ENCODE data around the gene CNPY4.
A peak's percentile ranks its signal among the peaks of the same experiment; 100 is the strongest.

Gene CNPY4

DNA sequence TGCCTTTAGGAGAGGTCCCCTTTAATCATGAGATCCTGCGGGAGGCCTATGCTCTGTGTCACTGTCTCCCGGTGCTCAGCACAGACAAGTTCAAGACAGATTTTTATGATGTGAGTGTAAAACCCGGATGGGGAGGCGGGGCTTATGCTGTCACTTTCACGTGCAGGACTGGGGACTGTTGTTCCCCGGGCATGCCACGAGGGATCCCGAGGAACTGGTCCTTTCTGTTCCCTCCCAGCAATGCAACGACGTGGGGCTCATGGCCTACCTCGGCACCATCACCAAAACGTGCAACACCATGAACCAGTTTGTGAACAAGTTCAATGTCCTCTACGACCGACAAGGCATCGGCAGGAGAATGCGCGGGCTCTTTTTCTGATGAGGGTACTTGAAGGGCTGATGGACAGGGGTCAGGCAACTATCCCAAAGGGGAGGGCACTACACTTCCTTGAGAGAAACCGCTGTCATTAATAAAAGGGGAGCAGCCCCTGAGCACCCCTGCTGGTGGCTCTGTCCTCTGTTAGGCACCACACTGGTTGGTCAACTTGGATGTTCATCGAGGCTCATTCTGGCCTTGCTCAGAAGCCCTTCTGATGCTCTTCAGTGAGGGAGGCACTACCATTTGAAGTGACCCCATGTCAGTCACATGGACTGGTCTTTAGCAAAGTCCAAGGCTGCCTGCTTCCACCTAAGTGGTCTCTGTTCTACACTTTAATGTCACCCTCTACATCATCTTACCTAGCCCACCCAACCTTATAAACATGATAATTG lies 27.8 kb upstream of the CNPY4 start:
- no peak overlapping the region for H3K27ac ChIP-seq (replicated peaks)
- TF ChIP-seq, protein P1, sequence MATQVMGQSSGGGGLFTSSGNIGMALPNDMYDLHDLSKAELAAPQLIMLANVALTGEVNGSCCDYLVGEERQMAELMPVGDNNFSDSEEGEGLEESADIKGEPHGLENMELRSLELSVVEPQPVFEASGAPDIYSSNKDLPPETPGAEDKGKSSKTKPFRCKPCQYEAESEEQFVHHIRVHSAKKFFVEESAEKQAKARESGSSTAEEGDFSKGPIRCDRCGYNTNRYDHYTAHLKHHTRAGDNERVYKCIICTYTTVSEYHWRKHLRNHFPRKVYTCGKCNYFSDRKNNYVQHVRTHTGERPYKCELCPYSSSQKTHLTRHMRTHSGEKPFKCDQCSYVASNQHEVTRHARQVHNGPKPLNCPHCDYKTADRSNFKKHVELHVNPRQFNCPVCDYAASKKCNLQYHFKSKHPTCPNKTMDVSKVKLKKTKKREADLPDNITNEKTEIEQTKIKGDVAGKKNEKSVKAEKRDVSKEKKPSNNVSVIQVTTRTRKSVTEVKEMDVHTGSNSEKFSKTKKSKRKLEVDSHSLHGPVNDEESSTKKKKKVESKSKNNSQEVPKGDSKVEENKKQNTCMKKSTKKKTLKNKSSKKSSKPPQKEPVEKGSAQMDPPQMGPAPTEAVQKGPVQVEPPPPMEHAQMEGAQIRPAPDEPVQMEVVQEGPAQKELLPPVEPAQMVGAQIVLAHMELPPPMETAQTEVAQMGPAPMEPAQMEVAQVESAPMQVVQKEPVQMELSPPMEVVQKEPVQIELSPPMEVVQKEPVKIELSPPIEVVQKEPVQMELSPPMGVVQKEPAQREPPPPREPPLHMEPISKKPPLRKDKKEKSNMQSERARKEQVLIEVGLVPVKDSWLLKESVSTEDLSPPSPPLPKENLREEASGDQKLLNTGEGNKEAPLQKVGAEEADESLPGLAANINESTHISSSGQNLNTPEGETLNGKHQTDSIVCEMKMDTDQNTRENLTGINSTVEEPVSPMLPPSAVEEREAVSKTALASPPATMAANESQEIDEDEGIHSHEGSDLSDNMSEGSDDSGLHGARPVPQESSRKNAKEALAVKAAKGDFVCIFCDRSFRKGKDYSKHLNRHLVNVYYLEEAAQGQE (IDR thresholded peaks at IDR 0.05; ENCODE audit: insufficient replicate concordance, low read depth): no peak
- TF ChIP-seq POLR2AphosphoS5 (IDR thresholded peaks at IDR 0.05; ENCODE audit: low read depth) (peak; percentile 93), GABPA (IDR thresholded peaks at IDR 0.05; ENCODE audit: low read depth) (no peak), CTCF (IDR thresholded peaks at IDR 0.05; ENCODE audit: insufficient read depth, low read length) (no peak), SPI1 (IDR thresholded peaks at IDR 0.05; ENCODE audit: borderline replicate concordance, low read depth) (no peak)
- H3K27me3 ChIP-seq (ENCODE audit: insufficient read depth, poor library complexity, severe bottlenecking): no peaks in the 10 kb centered on the region
- peak; percentile 34 to 44 for DNase-seq (ENCODE audit: low read depth in 1 of 2, low spot score in 1 of 2)
- H3K4me3 ChIP-seq (replicated peaks; ENCODE audit: insufficient read depth, low read length): no peak overlapping the region

GRCh38 chr7:100093054-100093453 lies 26.4 kb upstream of the CNPY4 start:
- no peak overlapping the region for H3K4me3 ChIP-seq (replicated peaks; ENCODE audit: insufficient read depth, low read length)
- peak in 1 of 2 experiments; percentile 39 for DNase-seq (ENCODE audit: low read depth in 1 of 2, low spot score in 1 of 2)
- no peak for TF ChIP-seq SPI1 (IDR thresholded peaks at IDR 0.05; ENCODE audit: borderline replicate concordance, low read depth)
- no peak for TF ChIP-seq POLR2AphosphoS5 (IDR thresholded peaks at IDR 0.05; ENCODE audit: low read depth)
- TF ChIP-seq CTCF (IDR thresholded peaks at IDR 0.05; ENCODE audit: insufficient read depth, low read length): no peak
- TF ChIP-seq, protein P1 (IDR thresholded peaks at IDR 0.05; ENCODE audit: insufficient replicate concordance, low read depth): no peak
- no peak for TF ChIP-seq GABPA (IDR thresholded peaks at IDR 0.05; ENCODE audit: low read depth)
- no peak overlapping the region for H3K27ac ChIP-seq (replicated peaks)
- no peaks in the 10 kb centered on the region for H3K27me3 ChIP-seq (ENCODE audit: insufficient read depth, poor library complexity, severe bottlenecking)

DNA sequence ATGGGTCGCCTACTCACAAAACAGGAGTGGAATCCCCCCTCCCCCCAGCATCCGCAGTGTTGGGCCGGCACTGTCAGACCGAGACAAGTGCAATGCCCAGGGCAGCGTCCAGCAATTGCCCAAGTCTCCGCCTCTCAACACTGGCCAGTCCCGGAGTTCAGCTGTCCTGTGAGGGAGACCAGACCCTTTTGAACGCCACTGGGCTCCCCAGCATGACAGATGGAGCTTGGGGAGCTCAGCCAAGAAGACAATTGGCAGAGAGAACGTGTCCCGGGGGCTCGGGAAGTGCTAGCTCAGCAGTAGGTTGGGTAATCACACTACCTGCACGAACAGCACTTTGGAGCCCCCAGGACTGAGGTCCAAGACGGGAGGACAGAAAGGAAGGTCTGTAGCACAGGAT lies 25.9 kb upstream of the CNPY4 start:
- TF ChIP-seq GABPA (IDR thresholded peaks at IDR 0.05; ENCODE audit: low read depth) (no peak), SPI1 (IDR thresholded peaks at IDR 0.05; ENCODE audit: borderline replicate concordance, low read depth) (no peak), POLR2AphosphoS5 (IDR thresholded peaks at IDR 0.05; ENCODE audit: low read depth) (0 out of 2 replicates have a peak, but pooled peaks have one; percentile 8), CTCF (IDR thresholded peaks at IDR 0.05; ENCODE audit: insufficient read depth, low read length) (no peak)
- TF ChIP-seq, protein P1 (IDR thresholded peaks at IDR 0.05; ENCODE audit: insufficient replicate concordance, low read depth): no peak
- Histone ChIP-seq H3K4me3 (replicated peaks; ENCODE audit: insufficient read depth, low read length) (no peak overlapping the region), H3K27ac (replicated peaks) (no peak overlapping the region), H3K27me3 (ENCODE audit: insufficient read depth, poor library complexity, severe bottlenecking) (no peaks in the 10 kb centered on the region)
- DNase-seq (ENCODE audit: low read depth in 1 of 2, low spot score in 1 of 2): peak in 1 of 2 experiments; percentile 46
